GM12874 (cell line): ENCODE measurements around the gene FAAP100.

ENCODE experiments used
- CTCF ChIP-seq: IDR thresholded peaks from 2 replicates; pipeline ENCODE4 v1.5.1; 2011; ENCODE audit warnings: low read depth, mild to moderate bottlenecking, control low read depth, low read length, moderate library complexity; ENCODE audit not compliant: insufficient read depth

The FAAP100 gene

DNA sequence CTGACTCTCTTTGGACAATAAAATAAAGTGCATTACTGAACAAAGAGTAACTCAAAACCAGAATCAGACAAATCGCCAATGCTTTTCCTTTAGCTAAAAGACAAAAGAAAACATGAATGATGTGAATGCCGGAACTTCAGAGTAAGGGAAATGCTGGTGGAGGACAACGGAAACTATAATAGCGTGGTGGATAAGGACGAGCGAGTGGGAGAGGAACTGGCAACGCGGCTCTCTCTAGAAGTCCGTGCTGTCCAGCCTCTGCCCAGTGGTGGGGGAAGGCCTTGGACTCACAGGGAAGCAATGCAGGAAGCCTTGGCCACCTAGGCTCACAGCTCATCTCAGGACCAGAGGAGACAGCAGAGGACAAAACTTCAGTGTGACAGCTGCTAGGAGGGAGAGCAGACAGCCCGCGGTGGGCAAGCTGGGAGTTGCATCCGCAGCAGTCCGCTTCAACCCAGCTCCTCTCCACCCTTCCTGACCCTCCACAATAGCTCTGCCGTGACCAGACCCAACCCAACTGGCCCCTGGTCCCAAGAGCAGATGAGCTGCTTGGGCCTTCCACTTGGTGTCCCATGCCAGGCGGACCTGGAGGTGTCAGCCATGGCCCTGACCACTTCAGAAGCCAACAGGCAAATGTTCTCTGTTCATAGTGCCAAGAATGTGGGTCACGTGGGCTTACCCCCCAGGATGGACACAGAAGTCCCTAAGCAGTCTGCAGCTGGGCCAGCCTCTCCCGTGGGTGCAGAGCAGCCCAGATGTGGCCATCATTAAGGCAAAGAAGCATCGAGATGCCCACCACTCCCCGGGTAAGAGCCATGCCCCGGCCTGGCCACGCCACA lies 5.3 kb upstream of the FAAP100 start:
- TF ChIP-seq CTCF = no peak

- no peak for TF ChIP-seq CTCF
These were observed 4.7 kb upstream of the FAAP100 start for GRCh38 chr17:81556863-81557262.

DNA sequence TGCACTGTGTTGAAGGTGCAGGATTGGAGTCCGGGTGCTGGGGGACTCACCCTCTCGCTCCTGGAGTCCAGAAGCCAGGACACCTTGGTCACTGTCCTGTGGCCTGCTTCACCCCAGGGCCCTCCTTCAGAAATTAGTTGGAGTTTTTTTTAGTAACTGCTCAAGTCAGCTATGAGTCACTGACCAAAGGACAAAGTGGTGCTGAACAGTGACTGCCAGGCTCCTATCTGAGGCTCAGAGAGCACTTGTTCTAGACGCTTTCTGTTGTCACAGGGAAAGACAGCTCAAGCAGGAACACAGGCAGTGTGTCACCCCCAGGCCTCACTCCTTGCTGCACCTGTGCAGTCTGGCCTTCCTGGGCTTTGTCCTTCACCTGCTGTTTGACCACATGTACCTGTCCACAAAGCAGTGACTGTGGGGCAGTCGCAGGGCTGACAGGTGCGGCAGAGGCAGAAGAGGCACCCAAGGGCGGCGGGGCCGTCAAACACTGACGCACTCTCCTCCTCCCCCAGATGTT lies 4.1 kb upstream of the FAAP100 start:
- TF ChIP-seq CTCF = no peak

DNA sequence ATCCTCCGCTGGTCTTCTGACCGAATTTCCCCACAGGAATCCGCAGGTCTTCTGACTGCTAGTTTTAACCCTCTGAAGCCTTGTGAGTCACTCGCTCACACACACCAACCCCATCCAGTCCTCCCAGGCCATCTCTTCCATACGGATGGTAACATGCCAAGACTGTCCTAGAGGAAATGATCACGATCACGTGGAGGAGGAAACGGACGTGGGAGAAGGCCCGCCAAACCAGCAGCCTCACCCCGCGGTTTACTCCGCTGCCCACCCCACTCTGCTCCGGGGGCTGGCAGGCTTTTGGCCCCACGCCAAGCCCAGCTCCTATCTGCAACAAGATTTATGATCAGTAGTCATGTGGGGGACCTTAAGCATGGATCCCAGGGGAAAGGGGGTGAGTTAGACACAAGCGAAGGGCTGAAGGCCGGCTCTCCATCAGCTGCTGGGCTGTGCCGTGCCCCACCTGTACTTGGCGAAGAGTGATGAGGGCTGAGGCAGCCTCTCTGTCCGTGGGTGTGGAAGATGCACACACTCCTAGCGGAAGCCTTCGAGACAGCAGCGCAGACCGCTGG lies 1.5 kb upstream of the FAAP100 start:
- TF ChIP-seq CTCF = no peak

DNA sequence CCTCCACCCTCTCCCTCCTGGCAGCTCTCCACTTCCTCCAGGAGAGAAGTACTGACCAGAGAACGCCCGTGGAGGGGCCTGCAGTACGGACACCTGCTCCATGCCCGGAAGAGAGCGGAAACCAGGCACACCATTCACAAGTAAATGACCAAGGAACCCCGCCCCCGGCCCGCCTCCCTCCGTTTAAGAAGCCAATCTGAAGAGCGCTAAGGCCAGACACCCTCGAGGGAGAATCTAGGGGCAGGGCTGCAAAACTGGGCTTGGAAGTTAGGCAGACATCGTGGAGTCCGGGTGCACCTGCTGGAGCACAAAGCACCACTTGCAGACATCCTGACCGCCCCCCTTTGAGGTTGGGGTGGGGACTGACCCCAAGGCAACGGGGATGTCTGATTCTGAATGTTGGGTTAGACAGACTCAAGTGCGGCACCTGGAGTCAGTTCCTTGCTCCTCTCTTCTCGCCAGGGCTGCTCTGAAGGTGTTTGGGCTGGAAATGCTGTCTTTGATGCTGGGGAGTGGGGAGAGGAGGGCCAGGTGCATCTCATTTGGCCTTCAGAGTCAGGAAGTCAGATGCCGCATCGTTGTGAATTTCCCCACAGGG lies 964 bp upstream of the FAAP100 start:
- TF ChIP-seq CTCF = peak; percentile 15; the same call in 1 of the 2 replicates

DNA sequence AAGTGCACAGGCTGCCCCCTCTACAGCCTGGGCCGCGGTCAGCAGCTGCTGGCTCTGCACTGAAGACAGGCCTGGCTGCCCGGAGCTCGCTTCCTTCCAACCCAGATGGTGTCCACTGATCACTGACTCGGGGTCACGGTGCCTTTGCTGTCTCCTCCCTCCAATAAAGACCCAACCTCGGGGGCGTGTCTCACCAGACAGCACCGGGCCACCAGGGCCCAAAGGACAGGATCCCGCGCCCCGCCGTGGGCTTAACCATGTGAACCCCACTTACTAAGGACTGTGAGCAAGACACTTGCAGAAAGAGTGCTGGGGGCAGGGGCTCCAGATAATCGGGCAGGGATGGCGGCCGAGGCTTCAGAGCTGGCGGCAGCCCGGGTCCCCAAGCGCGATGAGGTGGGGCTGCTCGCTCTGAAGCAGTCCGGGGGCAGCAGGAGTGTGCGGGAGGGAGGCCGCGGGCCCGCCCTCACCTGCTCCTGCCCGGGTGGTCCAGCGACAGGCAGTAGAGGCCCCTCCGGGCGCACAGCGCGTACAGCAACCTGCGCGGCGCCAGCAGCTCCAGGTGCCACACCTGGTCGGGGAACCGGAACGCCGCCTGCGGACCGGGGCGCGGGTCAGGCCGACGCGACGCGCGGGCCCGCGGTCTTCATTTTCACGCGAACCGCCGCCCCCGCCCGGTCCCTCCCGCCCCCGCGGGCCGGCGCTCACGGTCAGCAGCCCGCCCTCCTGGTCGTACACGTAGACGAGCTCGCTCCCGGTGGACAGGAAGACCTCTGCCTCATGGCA lies 502 bp downstream of the FAAP100 start:
- no peak for TF ChIP-seq CTCF
